Stimulated activated memory B cell treated with anti-CD40 and anti-IgM and Interleukin-4, amounts not matched to agents 10 μg/mL and 1 μg/mL and 100 μg/mL, for 72 hours (primary cell): ENCODE data around the gene CCDC28B.

Experiments used
- ATAC-seq: fragments of 150-1000 bp; cut with Tn5 transposase; 2 replicates; pipeline ENCODE4 v1.10.0; 2021
- H3K27ac Mint-ChIP-seq: one replicate; pipeline ENCODE4 v1.8.0; 2022; ENCODE audit warnings: mild to moderate bottlenecking, mixed read lengths
- H3K27me3 Mint-ChIP-seq: one replicate; pipeline ENCODE4 v1.8.0; 2022; ENCODE audit warnings: mixed read lengths
- H3K36me3 Mint-ChIP-seq: one replicate; pipeline ENCODE4 v1.8.0; 2022; ENCODE audit warnings: mixed read lengths
- H3K4me1 Mint-ChIP-seq: one replicate; pipeline ENCODE4 v1.8.0; 2022; ENCODE audit warnings: mixed read lengths
- H3K4me3 Mint-ChIP-seq: one replicate; pipeline ENCODE4 v1.8.0; 2022; ENCODE audit warnings: mild to moderate bottlenecking, moderate library complexity, mixed read lengths
- H3K9me3 Mint-ChIP-seq: one replicate; pipeline ENCODE4 v1.8.0; 2022; ENCODE audit warnings: mixed read lengths

Gene CCDC28B

DNA sequence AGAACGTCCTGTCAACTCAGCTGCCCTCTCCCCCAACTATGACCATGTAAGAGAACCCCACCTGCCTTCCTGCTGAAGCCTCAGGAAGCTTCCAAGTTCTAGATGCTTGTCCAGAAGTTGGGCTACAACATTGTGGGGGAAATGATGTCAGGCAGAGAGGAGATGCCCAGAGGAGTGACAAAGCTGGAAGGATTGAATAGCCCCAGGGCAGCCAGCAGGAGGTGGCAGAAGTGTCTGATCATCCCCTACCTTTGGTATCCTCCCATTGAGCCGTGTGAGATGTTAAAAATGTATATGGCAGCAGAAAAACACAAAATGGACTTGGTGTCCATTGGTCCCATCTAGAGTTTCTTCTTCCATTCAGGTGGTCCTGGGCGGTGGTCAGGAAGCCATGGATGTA is 28.4 kb downstream of the CCDC28B start:
- H3K27me3 Mint-ChIP-seq = no peaks in the 10 kb centered on the region
- peaks cover 53% of the 10 kb centered on the region for H3K36me3 Mint-ChIP-seq
- peak overlapping the region; percentile 38 for H3K27ac Mint-ChIP-seq
- no peaks in the 10 kb centered on the region for H3K9me3 Mint-ChIP-seq
- H3K4me1 Mint-ChIP-seq = peaks cover 17% of the 10 kb centered on the region
- H3K4me3 Mint-ChIP-seq = no peak overlapping the region
- ATAC-seq = no peak

DNA sequence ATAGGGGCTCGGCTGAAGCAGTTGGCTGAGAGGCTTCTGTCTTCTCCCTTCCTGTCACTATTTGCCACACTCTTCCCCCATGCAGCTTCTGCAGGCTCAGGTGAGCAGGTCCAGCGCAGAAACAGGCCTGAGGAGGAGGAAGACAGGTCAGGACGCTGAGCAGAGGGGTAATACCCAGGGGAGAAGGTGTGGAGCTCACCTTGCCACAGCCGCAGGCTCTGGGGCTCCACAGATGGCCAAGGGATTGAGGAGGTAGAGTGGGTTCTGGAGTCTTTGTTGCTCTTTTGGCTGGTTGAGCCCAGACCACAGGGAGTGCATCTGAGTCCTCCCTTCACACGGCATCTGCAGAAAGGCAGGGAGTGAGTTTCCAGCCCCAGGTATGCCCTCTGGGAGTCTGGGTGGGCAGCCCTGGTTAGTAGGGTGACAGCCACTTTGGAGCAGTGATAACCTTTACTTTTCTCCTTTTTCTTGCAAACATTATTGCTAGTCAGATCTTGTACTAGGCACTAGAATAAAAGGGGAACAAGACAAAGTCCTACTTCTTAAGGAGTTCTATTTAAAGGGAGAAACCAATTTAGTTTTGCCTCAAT is 31.5 kb downstream of the CCDC28B start:
- Mint-ChIP-seq H3K9me3 (no peaks in the 10 kb centered on the region), H3K27me3 (no peaks in the 10 kb centered on the region), H3K36me3 (peaks cover 39% of the 10 kb centered on the region), H3K4me1 (peaks cover 6% of the 10 kb centered on the region), H3K4me3 (no peak overlapping the region), H3K27ac (peak overlapping the region; percentile 3)
- ATAC-seq = no peak

DNA sequence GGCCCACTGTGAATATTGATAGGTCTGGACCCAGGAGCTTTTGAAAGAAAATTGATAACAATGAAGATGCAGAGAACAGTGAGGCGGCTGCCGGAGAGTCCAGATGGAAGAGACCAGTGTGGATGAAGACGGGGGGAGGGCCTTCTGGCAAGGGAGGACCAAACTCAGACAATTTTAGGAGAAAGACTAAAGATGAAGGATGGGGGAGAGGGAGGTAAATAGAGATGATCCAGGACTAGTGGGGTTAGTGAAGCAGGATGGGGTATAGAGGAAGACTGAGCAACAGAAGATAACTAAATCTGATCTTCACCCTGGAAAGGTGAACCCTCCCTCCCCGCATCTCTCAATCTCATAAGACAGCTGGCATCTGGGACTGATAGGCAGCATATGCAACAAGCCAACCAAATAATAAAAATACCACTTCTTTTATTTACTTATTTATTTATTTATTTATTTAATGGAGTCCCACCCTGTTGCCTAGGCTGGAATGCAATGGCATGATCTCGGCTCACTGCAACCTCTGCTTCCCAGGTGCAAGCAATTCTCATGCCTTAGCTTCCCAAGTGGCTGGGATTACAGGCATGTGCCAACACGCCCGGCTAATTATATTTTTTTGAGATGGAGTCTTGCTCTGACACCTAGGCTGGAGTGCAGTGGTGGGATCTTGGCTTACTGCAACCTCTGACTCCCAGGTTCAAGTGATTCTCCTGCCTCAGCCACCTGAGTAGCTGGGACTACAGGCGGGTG is 32.3 kb downstream of the CCDC28B start:
- no peak for ATAC-seq
- peaks cover 34% of the 10 kb centered on the region for H3K36me3 Mint-ChIP-seq

DNA sequence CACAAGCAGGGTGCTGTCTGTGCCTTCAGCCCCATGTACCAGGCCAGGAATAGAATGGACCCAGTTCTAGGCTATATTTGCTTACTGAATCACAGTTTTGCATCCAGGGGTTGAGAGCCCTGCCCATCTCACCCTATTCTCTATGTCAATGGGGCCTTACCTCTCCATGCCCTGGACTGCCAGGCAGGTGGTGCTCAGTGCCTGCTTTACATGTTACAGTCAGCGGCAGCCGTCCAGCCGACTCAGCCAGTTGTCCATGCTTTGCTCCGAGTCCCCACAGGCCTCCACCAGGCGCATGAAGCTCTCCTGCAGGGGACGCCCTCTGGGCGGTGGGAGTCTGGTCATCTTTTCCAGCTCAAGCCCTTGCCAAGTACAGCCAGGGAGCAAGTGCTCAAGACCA is 34.4 kb downstream of the CCDC28B start:
- Mint-ChIP-seq H3K36me3 (peaks cover 18% of the 10 kb centered on the region), H3K4me1 (peaks cover 8% of the 10 kb centered on the region), H3K27me3 (no peaks in the 10 kb centered on the region), H3K4me3 (no peak overlapping the region), H3K27ac (no peak overlapping the region), H3K9me3 (no peaks in the 10 kb centered on the region)
- ATAC-seq = no peak

More for the DNA sequence above, 32.3 kb downstream of the CCDC28B start:
- peak overlapping the region; percentile 3 for H3K27ac Mint-ChIP-seq
- no peaks in the 10 kb centered on the region for H3K27me3 Mint-ChIP-seq
- peaks cover 3% of the 10 kb centered on the region for H3K4me1 Mint-ChIP-seq
- H3K9me3 Mint-ChIP-seq = no peaks in the 10 kb centered on the region
- H3K4me3 Mint-ChIP-seq = no peak overlapping the region

DNA sequence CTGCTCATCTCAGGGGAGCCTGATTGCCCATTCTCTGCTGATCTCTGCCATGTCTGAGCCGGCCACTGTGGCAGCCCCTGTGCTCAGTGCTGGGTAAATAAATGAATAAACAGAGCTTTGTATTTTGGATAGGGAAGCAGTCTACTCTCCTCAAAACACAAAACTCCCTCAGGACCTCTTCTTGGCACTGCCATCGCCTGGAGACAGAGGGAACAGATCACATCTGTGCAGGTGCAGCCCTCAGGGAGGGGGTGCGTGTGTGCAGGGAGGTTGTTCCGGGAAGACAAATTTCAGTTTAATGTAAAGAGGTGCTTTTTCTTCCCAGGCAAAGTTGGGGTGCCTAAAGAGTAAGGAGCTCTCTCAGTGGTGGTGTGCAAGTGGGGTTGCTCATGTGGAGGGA is 38.9 kb downstream of the CCDC28B start:
- ATAC-seq = no peak
- Mint-ChIP-seq H3K27me3 (no peaks in the 10 kb centered on the region), H3K4me3 (peak overlapping the region; percentile 57), H3K4me1 (peaks cover 34% of the 10 kb centered on the region), H3K36me3 (no peaks in the 10 kb centered on the region), H3K27ac (peak overlapping the region; percentile 54), H3K9me3 (no peaks in the 10 kb centered on the region)

DNA sequence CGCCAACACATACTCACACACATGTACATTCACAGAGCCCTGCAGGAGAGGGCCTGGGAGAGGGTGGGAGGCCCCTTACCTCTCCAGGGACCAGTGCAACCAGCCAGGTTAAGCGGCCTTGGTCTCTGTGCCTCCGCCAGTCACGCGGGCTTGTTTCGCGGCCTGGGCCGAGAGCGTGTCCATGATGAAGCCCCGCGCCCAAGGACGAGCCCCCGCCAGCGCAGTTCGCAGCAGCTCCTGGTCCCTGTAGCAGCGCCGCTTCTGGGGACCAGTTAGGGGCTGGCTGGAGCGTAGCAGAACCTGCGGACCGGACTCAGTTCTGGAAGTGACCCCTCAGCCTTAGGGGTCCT is 39.4 kb downstream of the CCDC28B start:
- Mint-ChIP-seq H3K9me3 (no peaks in the 10 kb centered on the region), H3K4me1 (peaks cover 34% of the 10 kb centered on the region), H3K27me3 (no peaks in the 10 kb centered on the region), H3K36me3 (no peaks in the 10 kb centered on the region), H3K4me3 (peak overlapping the region; percentile 90), H3K27ac (peak overlapping the region; percentile 81)
- no peak for ATAC-seq

DNA sequence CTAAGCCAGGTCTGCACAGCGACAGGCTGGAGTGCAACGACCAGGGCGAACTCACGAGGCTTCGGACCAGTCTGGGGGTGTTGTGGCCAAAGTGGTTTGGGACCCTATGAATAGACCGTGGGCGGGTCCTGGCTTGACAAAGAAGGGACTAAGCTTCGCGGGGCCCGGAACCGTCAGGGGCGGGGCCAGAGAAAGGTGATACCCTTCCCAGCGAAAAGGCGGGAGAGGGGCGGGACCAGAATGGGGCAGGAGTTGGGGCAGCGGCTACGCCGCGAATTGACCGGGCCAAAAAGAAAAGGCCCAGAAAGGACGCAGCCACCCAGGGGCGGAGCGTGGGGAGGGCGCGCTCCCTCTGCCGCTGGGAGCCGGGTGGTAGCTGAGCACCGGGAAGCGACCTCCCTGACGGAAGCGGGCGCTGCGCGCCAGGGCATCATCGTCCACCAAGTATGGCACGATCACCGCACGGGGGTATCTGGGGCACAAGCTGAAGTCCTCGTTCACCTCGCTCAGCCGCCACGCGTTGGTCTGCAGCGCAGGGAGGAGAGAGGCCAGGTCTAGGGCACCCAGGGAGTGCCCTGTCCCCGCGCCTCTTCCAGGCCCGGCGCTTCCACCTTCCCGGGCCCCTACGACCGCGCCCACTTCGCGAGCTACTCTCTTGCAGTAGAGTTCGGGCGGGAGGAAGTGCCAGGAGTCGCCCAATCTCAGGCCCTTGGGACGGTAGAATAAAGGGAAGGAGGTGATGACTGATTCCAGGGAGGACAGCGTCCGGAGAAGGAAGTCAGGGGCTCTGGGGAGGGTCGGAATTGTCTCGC is 40.0 kb downstream of the CCDC28B start:
- Mint-ChIP-seq H3K4me3 (peak overlapping the region; percentile 90), H3K4me1 (peaks cover 34% of the 10 kb centered on the region), H3K36me3 (no peaks in the 10 kb centered on the region), H3K27ac (peak overlapping the region; percentile 81), H3K27me3 (no peaks in the 10 kb centered on the region), H3K9me3 (no peaks in the 10 kb centered on the region)
- ATAC-seq = peak; percentile 86

DNA sequence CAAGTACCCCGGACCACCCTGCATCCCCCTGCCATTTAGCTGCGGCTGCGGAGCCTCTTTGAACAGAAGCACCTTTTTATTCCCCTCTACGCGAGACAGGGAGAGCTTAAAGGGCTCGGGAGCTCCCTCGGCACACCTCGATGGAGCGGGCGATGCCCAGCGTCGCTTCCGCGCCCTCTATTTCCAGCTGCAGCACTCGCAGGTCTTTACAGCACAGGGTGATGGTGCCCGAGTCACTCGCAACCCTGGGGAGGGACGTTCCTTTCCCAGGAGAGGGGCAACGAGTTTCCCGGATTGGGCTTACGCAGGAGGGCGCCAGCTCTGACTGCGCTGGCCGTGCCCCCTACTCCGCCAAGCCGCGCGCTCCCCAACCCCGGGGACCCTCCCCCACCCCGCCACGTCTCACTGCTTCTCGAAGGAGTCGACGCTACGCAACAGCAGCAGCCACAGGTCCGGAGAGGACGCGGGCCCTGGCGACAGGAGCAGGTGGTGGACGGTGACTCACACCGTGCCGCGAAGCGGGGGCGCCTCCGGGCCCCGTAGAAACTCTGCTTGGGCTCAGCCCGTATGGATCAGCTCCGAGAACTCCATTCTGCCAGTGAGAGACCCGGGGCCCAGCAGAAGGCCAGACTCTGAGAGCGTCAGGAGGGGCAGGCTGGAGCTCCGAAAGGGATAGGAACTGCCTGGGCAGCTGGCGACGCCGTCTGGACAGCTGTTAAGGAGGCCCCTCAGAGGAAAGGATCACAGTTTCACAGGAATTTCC is 40.8 kb downstream of the CCDC28B start:
- Mint-ChIP-seq H3K9me3 (no peaks in the 10 kb centered on the region), H3K27ac (peak overlapping the region; percentile 81), H3K4me3 (peak overlapping the region; percentile 90), H3K27me3 (no peaks in the 10 kb centered on the region), H3K4me1 (peaks cover 37% of the 10 kb centered on the region), H3K36me3 (no peaks in the 10 kb centered on the region)
- ATAC-seq = peak; percentile 77

DNA sequence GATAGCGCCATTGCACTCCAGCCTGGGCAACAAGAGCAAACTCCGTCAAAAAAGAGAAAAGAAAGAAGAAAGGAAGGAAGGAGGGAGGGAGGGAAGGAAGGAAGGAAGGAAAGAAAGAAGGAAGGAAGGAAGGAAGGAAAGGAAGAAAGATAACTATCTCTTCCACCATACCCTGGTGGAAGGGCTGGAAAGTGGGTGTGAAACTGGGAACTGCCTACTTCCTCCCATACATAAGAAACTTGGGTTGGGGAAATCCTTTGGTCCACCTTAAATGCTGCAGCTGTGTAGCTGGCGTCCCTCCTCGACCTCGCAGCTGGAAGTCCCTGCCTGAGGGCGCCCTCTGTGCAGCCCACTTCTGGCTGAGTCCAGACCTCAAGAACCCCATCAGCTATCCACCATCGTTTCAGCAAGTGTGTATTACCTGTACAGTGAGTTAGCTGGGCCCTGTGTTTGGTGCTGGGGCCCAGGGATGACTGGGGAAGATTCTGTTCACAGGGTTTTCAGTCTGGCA is 42.0 kb downstream of the CCDC28B start:
- Mint-ChIP-seq H3K4me1 (peaks cover 48% of the 10 kb centered on the region), H3K27me3 (no peaks in the 10 kb centered on the region), H3K27ac (peak overlapping the region; percentile 81), H3K9me3 (no peaks in the 10 kb centered on the region), H3K4me3 (no peak overlapping the region), H3K36me3 (no peaks in the 10 kb centered on the region)
- ATAC-seq = no peak

DNA sequence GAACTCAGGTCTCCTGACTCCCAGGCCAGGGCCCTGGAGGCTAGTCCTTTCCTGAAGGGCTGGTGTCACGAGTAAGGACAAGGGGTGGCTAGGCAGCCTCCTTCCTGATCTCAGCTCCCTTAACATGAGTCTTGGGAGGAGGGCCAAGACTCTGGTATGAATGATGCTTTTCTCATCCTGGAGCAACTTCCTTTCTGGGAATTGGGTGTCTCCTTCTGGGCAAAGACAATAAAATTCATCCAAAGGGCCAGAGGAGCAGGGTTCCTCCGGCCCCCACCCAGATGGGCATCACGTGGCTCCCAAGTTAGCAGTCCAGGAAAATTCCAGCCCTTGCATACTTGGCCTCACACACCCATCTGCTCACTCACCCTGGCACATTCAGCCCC is 46.5 kb downstream of the CCDC28B start, which contains the start of gene FAM167B:
Gene FAM167B (plus strand): TSS at position 335 of the 386 bp plus-strand sequence. CDS start 200 bp downstream, outside the sequence.
- H3K4me1 Mint-ChIP-seq = peaks cover 69% of the 10 kb centered on the region
- ATAC-seq = no peak
- H3K27me3 Mint-ChIP-seq = no peaks in the 10 kb centered on the region

DNA sequence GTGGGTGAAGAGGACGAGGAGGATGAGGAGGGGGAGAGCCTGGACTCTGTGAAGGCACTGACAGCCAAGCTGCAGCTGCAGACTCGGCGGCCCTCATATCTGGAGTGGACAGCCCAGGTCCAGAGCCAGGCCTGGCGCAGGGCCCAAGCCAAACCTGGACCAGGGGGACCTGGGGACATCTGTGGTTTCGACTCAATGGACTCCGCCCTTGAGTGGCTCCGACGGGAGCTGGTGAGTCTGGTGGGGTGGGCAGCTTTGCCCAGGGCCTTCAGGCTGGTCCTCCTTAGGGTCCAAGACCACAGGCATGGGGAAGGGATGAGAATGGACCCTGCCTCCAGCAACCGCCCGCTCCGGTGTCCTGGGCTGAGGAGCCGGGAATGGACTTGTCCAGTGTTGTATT is 47.1 kb downstream of the CCDC28B start:
- Mint-ChIP-seq H3K27ac (peak overlapping the region; percentile 94), H3K36me3 (no peaks in the 10 kb centered on the region), H3K27me3 (no peaks in the 10 kb centered on the region), H3K4me1 (peaks cover 69% of the 10 kb centered on the region), H3K9me3 (no peaks in the 10 kb centered on the region), H3K4me3 (no peak overlapping the region)
- no peak for ATAC-seq

More for the DNA sequence above, 46.5 kb downstream of the CCDC28B start, which contains the start of gene FAM167B:
- H3K27ac Mint-ChIP-seq = peak within 1 kb of the TSS; percentile 94
- H3K36me3 Mint-ChIP-seq = no peaks in the 10 kb centered on the region
- H3K9me3 Mint-ChIP-seq = no peaks in the 10 kb centered on the region
- H3K4me3 Mint-ChIP-seq = peak within 1 kb of the TSS; percentile 45

DNA sequence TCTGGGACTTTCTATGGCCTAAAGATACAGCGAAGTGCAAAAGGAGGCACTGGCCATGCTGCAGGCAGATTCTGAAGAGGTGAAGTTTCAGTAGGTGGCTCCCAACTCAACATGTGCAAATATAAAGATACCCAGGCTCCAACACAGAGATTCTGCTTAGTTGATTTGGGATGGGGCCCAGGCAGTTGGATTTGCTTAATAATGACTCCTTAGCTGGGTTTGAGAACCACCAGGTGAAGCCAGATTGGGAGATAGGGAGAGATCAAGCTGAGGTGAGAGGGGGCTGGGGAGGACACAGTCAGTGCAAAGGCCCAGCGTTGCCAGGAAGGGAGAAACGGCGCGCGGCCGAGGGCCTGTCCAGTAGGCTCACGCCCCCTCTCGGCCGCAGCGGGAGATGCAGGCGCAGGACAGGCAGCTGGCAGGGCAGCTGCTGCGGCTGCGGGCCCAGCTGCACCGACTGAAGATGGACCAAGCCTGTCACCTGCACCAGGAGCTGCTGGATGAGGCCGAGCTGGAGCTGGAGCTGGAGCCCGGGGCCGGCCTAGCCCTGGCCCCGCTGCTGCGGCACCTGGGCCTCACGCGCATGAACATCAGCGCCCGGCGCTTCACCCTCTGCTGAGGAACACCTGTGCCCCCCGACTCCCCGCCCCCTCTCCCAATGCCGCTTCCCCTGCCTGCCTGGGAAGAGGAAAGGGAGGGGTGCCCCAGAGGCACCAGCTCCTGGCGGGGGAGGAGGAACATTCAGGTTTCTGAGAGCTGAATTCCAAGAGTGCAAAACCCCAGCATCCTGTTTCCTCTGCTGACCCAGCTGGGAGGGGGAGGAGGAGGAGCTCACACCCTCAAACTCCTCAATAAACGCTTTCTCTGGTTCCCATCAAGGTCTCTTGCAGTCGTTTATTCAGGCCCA is 47.8 kb downstream of the CCDC28B start:
- H3K36me3 Mint-ChIP-seq = no peaks in the 10 kb centered on the region
- ATAC-seq = peak; percentile 28
- H3K4me1 Mint-ChIP-seq = peaks cover 73% of the 10 kb centered on the region
- H3K27me3 Mint-ChIP-seq = no peaks in the 10 kb centered on the region
- peak overlapping the region; percentile 94 for H3K27ac Mint-ChIP-seq
- H3K4me3 Mint-ChIP-seq = peak overlapping the region; percentile 45
- H3K9me3 Mint-ChIP-seq = no peaks in the 10 kb centered on the region

DNA sequence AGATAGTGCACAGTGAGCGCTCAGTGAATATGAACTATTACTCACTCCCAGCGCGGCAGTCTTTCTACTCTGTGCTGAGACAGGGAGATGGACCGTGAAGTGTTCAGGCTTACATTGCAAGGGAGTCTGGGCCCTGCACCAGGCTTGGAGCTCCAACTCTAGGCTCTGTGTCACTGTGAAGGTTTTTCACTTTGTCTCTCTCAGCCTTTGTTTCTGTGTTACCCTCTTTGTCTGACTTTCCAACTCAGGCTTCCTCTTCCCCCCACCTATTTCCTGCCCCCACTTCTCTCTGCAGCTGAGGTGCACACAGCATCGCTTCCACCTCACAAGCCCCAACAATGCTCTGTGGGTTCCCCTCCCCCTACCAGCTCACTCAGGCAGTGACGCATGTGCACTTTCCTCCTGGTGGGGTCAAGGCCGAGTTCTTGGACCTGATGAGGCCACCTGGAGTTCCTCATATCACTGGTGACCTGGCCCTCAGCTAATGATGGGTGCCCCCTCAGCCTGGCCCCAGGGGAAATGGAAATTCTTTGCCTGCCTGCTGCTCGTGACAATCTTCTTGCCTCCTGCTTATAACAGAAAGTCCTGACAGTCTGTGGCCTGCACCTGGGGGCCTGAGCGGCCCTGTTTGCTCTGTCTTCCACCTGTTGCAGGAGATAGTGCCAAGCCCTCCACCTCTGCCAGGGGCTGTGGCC is 49.6 kb downstream of the CCDC28B start:
- Mint-ChIP-seq H3K36me3 (no peaks in the 10 kb centered on the region), H3K4me3 (peak overlapping the region; percentile 45), H3K27me3 (no peaks in the 10 kb centered on the region), H3K9me3 (no peaks in the 10 kb centered on the region), H3K4me1 (peaks cover 86% of the 10 kb centered on the region), H3K27ac (peak overlapping the region; percentile 94)
- peak; percentile 91 for ATAC-seq
